H1 (cell line): Measurements from ENCODE around the gene RYR3. TPM values are rescaled to one million over a fixed set of nuclear protein-coding genes. Genes with fewer than 3 reads are reported as not detected.
A peak's percentile ranks its signal among the peaks of the same experiment; 100 is the strongest.

ENCODE experiments used
- CTCF ChIA-PET: fragments of 300-600 bp; sonication (Branson Sonifier 250); formaldehyde crosslinking; loops from one replicate; lab custom pipeline; 2021; ENCODE audit not compliant: partially characterized antibody; lab: Charles Lee
- POLR2A ChIA-PET: fragments of 300-600 bp; sonication (Branson Sonifier 250); formaldehyde crosslinking; loops from one replicate; lab custom pipeline; 2021; ENCODE audit warnings: inconsistent platforms; ENCODE audit not compliant: partially characterized antibody; lab: Charles Lee
- DNase-seq, 2 experiments: peaks; one replicate each; pipeline versions ENCODE4 v3.0.0 to v3.0.0-alpha.2; 2010 to 2022; ENCODE audit warnings: low spot score in 2 of 2, low read depth in 1 of 2, mixed read lengths in 1 of 2
- FAIRE-seq: peaks from 2 replicates; lab custom pipeline; 2011; peaks lifted over from hg19 to GRCh38; lab: Jason Lieb, UNC
- H2AFZ ChIP-seq: 2 replicates; pipeline ENCODE4 v1.8.1; 2012; ENCODE audit warnings: low read length, inconsistent platforms
- H2AK5ac ChIP-seq: 2 replicates; pipeline ENCODE4 v1.6.1; 2013; ENCODE audit warnings: low read depth, low read length
- H2BK120ac ChIP-seq: replicated peaks from 2 replicates; pipeline ENCODE3; 2013; ENCODE audit warnings: low read depth, low read length, inconsistent platforms
- H2BK12ac ChIP-seq: 2 replicates; pipeline ENCODE4 v1.6.1; 2013; ENCODE audit warnings: low read depth, low read length
- H2BK15ac ChIP-seq: 2 replicates; pipeline ENCODE4 v1.6.1; 2013; ENCODE audit warnings: low read length
- H2BK20ac ChIP-seq: 2 replicates; pipeline ENCODE4 v1.6.1; 2013; ENCODE audit warnings: low read length
- H2BK5ac ChIP-seq: 2 replicates; pipeline ENCODE4 v1.6.1; 2013; ENCODE audit warnings: low read depth, low read length
- H3K14ac ChIP-seq: 2 replicates; pipeline ENCODE4 v1.6.1; 2013; ENCODE audit warnings: inconsistent platforms; ENCODE audit not compliant: insufficient read length
- H3K18ac ChIP-seq: 2 replicates; pipeline ENCODE4 v1.6.1; 2013; ENCODE audit warnings: low read length; ENCODE audit errors: extremely low read depth
- H3K23ac ChIP-seq: 2 replicates; pipeline ENCODE4 v1.6.1; 2013; ENCODE audit warnings: inconsistent platforms; ENCODE audit not compliant: insufficient read length
- H3K23me2 ChIP-seq: 2 replicates; pipeline ENCODE4 v1.6.1; 2013; ENCODE audit warnings: low read depth, low read length
- H3K27ac ChIP-seq: 2 replicates; pipeline ENCODE4 v1.6.1; 2011; ENCODE audit warnings: low read depth, low read length, inconsistent platforms
- H3K27me3 ChIP-seq, 4 experiments: replicated peaks in 1 of 4; 1 replicate in 1 of 4; 2 replicates in 3 of 4; pipeline versions ENCODE4 v1.6.1 to v1.8.1; 2011 to 2013; ENCODE audit warnings: low read length in 3 of 4, mild to moderate bottlenecking in 3 of 4, inconsistent platforms in 2 of 4, mixed read lengths in 2 of 4, moderate library complexity in 1 of 4; ENCODE audit not compliant: control insufficient read depth in 3 of 4, insufficient read depth in 3 of 4; ENCODE audit errors: extremely low read depth in 1 of 4
- H3K36me3 ChIP-seq, 4 experiments: 2 replicates each; pipeline versions ENCODE4 v1.6.1 to v1.8.1; 2011 to 2013; ENCODE audit warnings: mild to moderate bottlenecking in 4 of 4, low read length in 3 of 4, moderate library complexity in 2 of 4, control low read depth in 1 of 4, inconsistent platforms in 1 of 4; ENCODE audit not compliant: insufficient read depth in 4 of 4, control insufficient read depth in 2 of 4
- H3K4ac ChIP-seq: replicated peaks from 2 replicates; pipeline ENCODE3; 2013; ENCODE audit warnings: low read length, low read depth, mixed read lengths, inconsistent platforms; ENCODE audit not compliant: insufficient read length
- H3K4me1 ChIP-seq, 4 experiments: replicated peaks in 1 of 4; 1 replicate in 1 of 4; 2 replicates in 3 of 4; pipeline versions ENCODE4 v1.6.1 to v1.8.1; 2011 to 2013; ENCODE audit warnings: low read length in 3 of 4, inconsistent platforms in 2 of 4, mixed read lengths in 1 of 4; ENCODE audit not compliant: insufficient read depth in 4 of 4, control insufficient read depth in 3 of 4
- H3K4me2 ChIP-seq, 2 experiments: 2 replicates each; pipeline versions ENCODE4 v1.6.1 to v1.8.1; 2011 to 2013; ENCODE audit warnings: low read depth in 2 of 2, low read length in 2 of 2, control low read depth in 1 of 2, inconsistent platforms in 1 of 2, mild to moderate bottlenecking in 1 of 2; ENCODE audit not compliant: insufficient read depth in 1 of 2
- H3K4me3 ChIP-seq, 4 experiments: fragments of 200-600, 300-600 bp in 1 of 4; sonication (generic), shearing (Covaris generic), sonication (Bioruptor Twin) in 1 of 4; 2 replicates each; pipeline versions ENCODE4 v1.5.1 to v1.8.1; 2011 to 2016; ENCODE audit warnings: low read length in 4 of 4, low read depth in 3 of 4, control low read depth in 2 of 4, inconsistent platforms in 2 of 4, mild to moderate bottlenecking in 2 of 4, mixed read lengths in 1 of 4, moderate library complexity in 1 of 4; ENCODE audit not compliant: insufficient read depth in 2 of 4; ENCODE audit errors: extremely low read depth in 1 of 4
- H3K56ac ChIP-seq: replicated peaks from 2 replicates; pipeline ENCODE3; 2013; ENCODE audit warnings: low read depth, mild to moderate bottlenecking, mixed read lengths, low read length, inconsistent platforms; ENCODE audit not compliant: insufficient read length
- H3K79me1 ChIP-seq: 2 replicates; pipeline ENCODE4 v1.6.1; 2013; ENCODE audit warnings: low read depth, low read length, control low read depth
- H3K79me2 ChIP-seq, 2 experiments: 2 replicates each; pipeline versions ENCODE4 v1.6.1 to v1.8.1; 2012 to 2013; ENCODE audit warnings: low read length in 2 of 2, mild to moderate bottlenecking in 2 of 2, inconsistent platforms in 1 of 2; ENCODE audit not compliant: insufficient read depth in 2 of 2, control insufficient read depth in 1 of 2
- H3K9ac ChIP-seq, 4 experiments: replicated peaks in 1 of 4; 1 replicate in 1 of 4; 2 replicates in 3 of 4; pipeline versions ENCODE4 v1.6.1 to v1.8.1; 2011 to 2013; ENCODE audit warnings: low read depth in 3 of 4, low read length in 3 of 4, control low read depth in 2 of 4, mild to moderate bottlenecking in 2 of 4, moderate library complexity in 2 of 4, inconsistent platforms in 1 of 4; ENCODE audit errors: extremely low read depth in 1 of 4
- H3K9me3 ChIP-seq, 2 experiments: 2 replicates each; pipeline versions ENCODE4 v1.6.1 to v1.8.1; 2012 to 2013; ENCODE audit warnings: mild to moderate bottlenecking in 2 of 2, moderate library complexity in 2 of 2, control low read depth in 1 of 2, inconsistent platforms in 1 of 2, low read depth in 1 of 2, low read length in 1 of 2, mixed read lengths in 1 of 2; ENCODE audit not compliant: insufficient read depth in 2 of 2
- H4K20me1 ChIP-seq, 2 experiments: replicated peaks in 1 of 2; 2 replicates each; pipeline versions ENCODE3 to v1.8.1; 2011 to 2013; ENCODE audit warnings: inconsistent platforms in 2 of 2, low read length in 2 of 2, mild to moderate bottlenecking in 1 of 2; ENCODE audit not compliant: insufficient read depth in 2 of 2, control insufficient read depth in 1 of 2
- H4K5ac ChIP-seq: 2 replicates; pipeline ENCODE4 v1.6.1; 2013; ENCODE audit warnings: low read length, low read depth, mixed read lengths, inconsistent platforms; ENCODE audit not compliant: insufficient read length
- H4K8ac ChIP-seq: 2 replicates; pipeline ENCODE4 v1.8.0; 2013; ENCODE audit warnings: mild to moderate bottlenecking, moderate library complexity, low read length, inconsistent platforms; ENCODE audit not compliant: insufficient read depth; ENCODE audit errors: extremely low read depth
- H4K91ac ChIP-seq: replicated peaks from 2 replicates; pipeline ENCODE3; 2013; ENCODE audit warnings: low read length, mixed read lengths, inconsistent platforms; ENCODE audit not compliant: insufficient read length
- ASH2L ChIP-seq: fragments of 200-600, 300-600 bp; sonication (generic); IDR thresholded peaks from one replicate; pipeline ENCODE4 v1.7.1; 2017; ENCODE audit warnings: low read length
- RAD21 ChIP-seq, 2 experiments: IDR thresholded peaks in 1 of 2; conservative IDR thresholded peaks in 1 of 2; 2 replicates each; pipeline ENCODE4 v1.6.1; 2011; ENCODE audit warnings: low read depth in 2 of 2, low read length in 2 of 2, improper control_type of control experiment in 1 of 2, inconsistent platforms in 1 of 2, mild to moderate bottlenecking in 1 of 2, moderate library complexity in 1 of 2
- WGBS, 2 experiments: shearing (Covaris generic) in 1 of 2; methylation state at CpG; one replicate each; pipeline versions ENCODE4 v1.1.6 to v1.1.7; 2013 to 2015; ENCODE audit warnings: low lambda C conversion rate in 2 of 2, mixed read lengths in 2 of 2, inconsistent platforms in 1 of 2, low coverage in 1 of 2, missing lambda C conversion rate in 1 of 2; ENCODE audit not compliant: insufficient replicate concordance in 2 of 2, insufficient coverage in 1 of 2, insufficient read length in 1 of 2; ENCODE audit errors: extremely low coverage in 1 of 2, missing lambda C conversion rate in 1 of 2; 5-methylcytosine and 5-hydroxymethylcytosine counted together
- polyA plus RNA-seq, 7 experiments: library from polyadenylated mRNA; depleted of rRNA in 3 of 7; stranded (reverse) in 5 of 7; unstranded in 2 of 7; fragments of >200 nt in 5 of 7; fragments of 200-250 nt in 2 of 7; gene quantifications; 1 replicate in 5 of 7; 2 replicates in 1 of 7; 4 replicates in 1 of 7; pipeline versions ENCODE4 v1.2.1 to v1.2.3, GENCODE V29; 2011 to 2013; ENCODE audit warnings: missing spikeins in 2 of 7, mixed read lengths in 2 of 7
- total RNA-seq: library from RNA; stranded (reverse); fragmentation: NEBNext Ultra II Directional; extraction: Animal tissue kit (Norgen Biotek cat#: 25700); gene quantifications from 2 replicates; pipeline ENCODE4 v1.2.1, GENCODE V29; 2021

The RYR3 gene
- total and polyA plus RNA-seq, 2 of the 8 experiments (the other 6 are each of a cell fraction or from before 2014, with no cell fraction given), result 0.33 to 3.4 TPM

DNA sequence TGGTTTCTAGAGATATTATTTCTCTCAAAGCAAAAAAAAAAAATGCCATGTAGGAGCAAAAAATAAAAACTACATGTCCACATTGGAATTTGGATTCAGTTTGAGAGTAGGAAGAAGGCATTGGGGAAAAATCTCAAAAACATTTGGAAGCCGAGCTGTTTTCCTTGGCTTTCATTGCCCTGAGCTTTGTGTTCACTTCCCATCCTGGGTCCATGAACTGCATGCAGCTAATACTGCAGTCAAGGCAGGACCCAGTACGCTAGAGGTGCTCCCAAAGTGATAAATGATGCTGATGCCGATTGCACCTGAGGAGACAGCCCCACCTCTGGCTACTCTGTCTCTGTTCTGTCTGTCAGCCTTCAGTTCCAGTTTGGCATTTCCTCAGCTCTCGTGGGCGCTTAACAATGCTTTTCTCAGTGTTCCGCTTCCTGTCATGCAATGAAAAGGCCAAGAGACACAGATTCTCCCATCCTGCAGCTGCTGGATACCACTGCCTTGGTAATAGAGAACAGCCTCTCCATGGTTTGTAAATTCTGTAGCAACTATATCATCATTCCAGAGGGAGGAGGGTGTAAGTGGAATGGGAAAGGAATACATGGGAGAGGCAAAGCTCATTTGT lies 181.8 kb downstream of the RYR3 start:
- TF ChIP-seq ASH2L, result no peak
- TF ChIP-seq RAD21 (IDR thresholded peaks at IDR 0.05 in 1 of 2, conservative IDR thresholded peaks at IDR 0.05 in 1 of 2; ENCODE audit: low read depth in 2 of 2, low read length in 2 of 2), result peak in 1 of 2 experiments; percentile 10; a peak in 2 of 4 replicates
- Histone ChIP-seq H3K23ac (no peak overlapping the region), H4K5ac (no peak overlapping the region), H3K9me3 (no peaks in the 10 kb centered on the region), H3K4ac (no peak overlapping the region), H4K20me1 (no peaks in the 10 kb centered on the region), H4K8ac (no peak overlapping the region), H2BK20ac (no peak overlapping the region), H3K36me3 (no peaks in the 10 kb centered on the region), H2BK5ac (no peak overlapping the region), H3K4me1 (no peaks in the 10 kb centered on the region), H3K27ac (no peak overlapping the region), H2AFZ (no peak overlapping the region), H3K4me2 (no peak overlapping the region), H2BK12ac (no peak overlapping the region), H4K91ac (no peak overlapping the region), H3K27me3 (no peaks in the 10 kb centered on the region), H2AK5ac (no peak overlapping the region), H3K9ac (no peak overlapping the region), H3K79me1 (no peaks in the 10 kb centered on the region), H3K79me2 (no peaks in the 10 kb centered on the region), H2BK15ac (no peak overlapping the region), H3K14ac (no peak overlapping the region), H2BK120ac (no peak overlapping the region), H3K56ac (no peak overlapping the region), H3K18ac (no peak overlapping the region), H3K4me3 (no peak overlapping the region), H3K23me2 (no peaks in the 10 kb centered on the region)
- WGBS, 2 experiments, result 79% methylated on average over 6 of the region's 6 CpGs; no CpG with 5 or more reads in 1 of the 2 experiments
- ChIA-PET CTCF (interaction anchor here (0.7 to 2.2 kb wide), 7 partner anchors 8 to 208 kb away, joined by 3 to 7 read pairs (median 4); no protein-coding TSS in a partner anchor), POLR2A (interaction anchor here (0.6 kb wide), 1 partner anchor 8 kb away, joined by 3 read pairs; no protein-coding TSS in a partner anchor)
- peak; percentile 7 for FAIRE-seq
- DNase-seq, result no peak
